Keratinocyte (primary cell): Measurements from ENCODE around the gene VPS9D1. TPM values are rescaled to one million over a fixed set of nuclear protein-coding genes. Genes with fewer than 3 reads are reported as not detected.

Experiments
- DNase-seq: peaks from one replicate; pipeline ENCODE4 v3.0.0-alpha.2; 2011; ENCODE audit warnings: low read depth, missing footprints, low spot score
- FAIRE-seq: peaks from 2 replicates; lab custom pipeline; 2011; peaks lifted over from hg19 to GRCh38; lab: Jason Lieb, UNC
- H2AFZ ChIP-seq: 2 replicates; pipeline ENCODE4 v1.6.0; 2012; ENCODE audit warnings: low read length, control low read depth, inconsistent platforms; ENCODE audit not compliant: control insufficient read depth
- H3K27ac ChIP-seq: 2 replicates; pipeline ENCODE4 v1.5.1; 2011; ENCODE audit warnings: low read length; ENCODE audit not compliant: control insufficient read depth, insufficient read depth
- H3K27me3 ChIP-seq: 3 replicates; pipeline ENCODE4 v1.6.0; 2011; ENCODE audit warnings: low read length; ENCODE audit not compliant: control insufficient read depth, insufficient read depth; ENCODE audit errors: extremely low read depth
- H3K36me3 ChIP-seq, 2 experiments: 2 replicates in 1 of 2; 3 replicates in 1 of 2; pipeline ENCODE4 v1.5.1; 2011; ENCODE audit warnings: low read length in 2 of 2, mild to moderate bottlenecking in 1 of 2; ENCODE audit not compliant: control insufficient read depth in 2 of 2, insufficient read depth in 2 of 2; ENCODE audit errors: extremely low read depth in 1 of 2
- H3K4me1 ChIP-seq: 3 replicates; pipeline ENCODE4 v1.5.1; 2011; ENCODE audit warnings: low read length; ENCODE audit not compliant: control insufficient read depth, insufficient read depth; ENCODE audit errors: extremely low read depth
- H3K4me2 ChIP-seq: 3 replicates; pipeline ENCODE4 v1.6.0; 2011; ENCODE audit warnings: low read depth, low read length; ENCODE audit not compliant: control insufficient read depth, insufficient read depth; ENCODE audit errors: extremely low read depth
- H3K4me3 ChIP-seq, 3 experiments: fragments of 200-600 bp in 1 of 3; sonication (generic) in 1 of 3; 2 replicates in 2 of 3; 3 replicates in 1 of 3; pipeline ENCODE4 v1.5.1; 2011 to 2016; ENCODE audit warnings: low read length in 3 of 3, mild to moderate bottlenecking in 3 of 3, control low read depth in 2 of 3, inconsistent platforms in 1 of 3, low read depth in 1 of 3, mixed read lengths in 1 of 3, mixed run types in 1 of 3, moderate library complexity in 1 of 3; ENCODE audit not compliant: control insufficient read depth in 2 of 3, insufficient read depth in 2 of 3; ENCODE audit errors: extremely low read depth in 1 of 3
- H3K79me2 ChIP-seq: 2 replicates; pipeline ENCODE4 v1.6.0; 2012; ENCODE audit warnings: low read length; ENCODE audit not compliant: control insufficient read depth, insufficient read depth
- H3K9ac ChIP-seq: 3 replicates; pipeline ENCODE4 v1.6.0; 2011; ENCODE audit warnings: low read length; ENCODE audit not compliant: control insufficient read depth, insufficient read depth; ENCODE audit errors: extremely low read depth
- H3K9me1 ChIP-seq: 3 replicates; pipeline ENCODE4 v1.6.0; 2011; ENCODE audit warnings: low read length; ENCODE audit not compliant: control insufficient read depth, insufficient read depth; ENCODE audit errors: extremely low read depth
- H3K9me3 ChIP-seq: 2 replicates; pipeline ENCODE4 v1.5.1; 2012; ENCODE audit warnings: low read depth, low read length; ENCODE audit not compliant: control insufficient read depth
- H4K20me1 ChIP-seq: 3 replicates; pipeline ENCODE4 v1.6.0; 2011; ENCODE audit warnings: low read length; ENCODE audit not compliant: control insufficient read depth, insufficient read depth; ENCODE audit errors: extremely low read depth
- CTCF ChIP-seq, 3 experiments: IDR thresholded peaks in 1 of 3; conservative IDR thresholded peaks in 1 of 3; optimal IDR thresholded peaks in 1 of 3; 2 replicates in 2 of 3; 3 replicates in 1 of 3; pipeline versions ENCODE3 to v1.5.1; 2011; ENCODE audit warnings: low read length in 3 of 3, mild to moderate bottlenecking in 3 of 3, moderate library complexity in 2 of 3, control low read depth in 1 of 3, inconsistent platforms in 1 of 3; ENCODE audit not compliant: insufficient read depth in 2 of 3; ENCODE audit errors: extremely low read depth in 1 of 3
- EZH2 ChIP-seq: IDR thresholded peaks from one replicate; pipeline ENCODE4 v1.6.1; 2012; ENCODE audit warnings: inconsistent platforms, mild to moderate bottlenecking, low read length, moderate library complexity
- dilution Hi-C: fragments of 300-500 bp; cut with MboI; formaldehyde crosslinking; loops from one replicate; pipeline ENCODE4 v1.7.0; 2020; ENCODE audit warnings: low sequenced_read_pairs; ENCODE audit not compliant: extremely low pct_ligation_motif_present
- polyA plus RNA-seq, 5 experiments: library from polyadenylated mRNA; depleted of rRNA in 3 of 5; stranded (reverse) in 3 of 5; stranded (forward) in 1 of 5; unstranded in 1 of 5; fragments of >200 nt; gene quantifications; 1 replicate in 1 of 5; 2 replicates in 3 of 5; 3 replicates in 1 of 5; pipeline versions ENCODE4 v1.2.1 to v1.2.3, GENCODE V29; 2011 to 2012; ENCODE audit warnings: missing spikeins in 2 of 5, low read depth in 1 of 5, low replicate concordance in 1 of 5

VPS9D1 gene
- polyA plus RNA-seq, 1 donor (not counting 4 experiments of a cell fraction or from before 2014, with no cell fraction given), result 1.6 TPM

- H3K4me2 ChIP-seq, result no peak overlapping the region
These were observed 2.8 kb downstream of the VPS9D1 start for GRCh38 chr16:89717688-89718505.

GRCh38 chr16:89716916-89717687 is 3.6 kb downstream of the VPS9D1 start:
- FAIRE-seq (no peak), DNase-seq (no peak)
- Histone ChIP-seq H2AFZ (no peak overlapping the region), H3K9me3 (no peaks in the 10 kb centered on the region), H3K4me1 (peaks cover 20% of the 10 kb centered on the region), H3K79me2 (peaks cover 6% of the 10 kb centered on the region), H3K27ac (no peak overlapping the region), H4K20me1 (no peaks in the 10 kb centered on the region), H3K9me1 (no peaks in the 10 kb centered on the region), H3K27me3 (no peaks in the 10 kb centered on the region), H3K4me2 (no peak overlapping the region), H3K9ac (no peak overlapping the region), H3K36me3 (peaks cover 3 to 5% of the 10 kb centered on the region in 2 experiments), H3K4me3 (no peak overlapping the region)
- dilution Hi-C loops, result no loop called here
- TF ChIP-seq EZH2 (no peak), CTCF (optimal IDR thresholded peaks at IDR 0.05 in 1 of 3, IDR thresholded peaks at IDR 0.05 in 1 of 3, conservative IDR thresholded peaks at IDR 0.05 in 1 of 3; ENCODE audit: extremely low read depth in 1 of 3, insufficient read depth in 2 of 3, low read length in 3 of 3) (no peak)

More at GRCh38 chr16:89717688-89718505, 2.8 kb downstream of the VPS9D1 start:
- TF ChIP-seq EZH2 (no peak), CTCF (optimal IDR thresholded peaks at IDR 0.05 in 1 of 3, IDR thresholded peaks at IDR 0.05 in 1 of 3, conservative IDR thresholded peaks at IDR 0.05 in 1 of 3; ENCODE audit: extremely low read depth in 1 of 3, insufficient read depth in 2 of 3, low read length in 3 of 3) (no peak)
- no peak for FAIRE-seq
- Histone ChIP-seq H3K4me3 (no peak overlapping the region), H2AFZ (no peak overlapping the region), H4K20me1 (peaks cover 1% of the 10 kb centered on the region), H3K9me3 (no peaks in the 10 kb centered on the region), H3K27ac (no peak overlapping the region), H3K27me3 (no peaks in the 10 kb centered on the region), H3K36me3 (peaks cover 3 to 5% of the 10 kb centered on the region in 2 experiments), H3K79me2 (peaks cover 9% of the 10 kb centered on the region), H3K9me1 (no peaks in the 10 kb centered on the region), H3K4me1 (peaks cover 21% of the 10 kb centered on the region), H3K9ac (no peak overlapping the region)
- no peak for DNase-seq
- dilution Hi-C loops, result no loop called here
